Neural cell (in vitro differentiated cells): ENCODE results near the gene CTDP1. TPM values are rescaled to one million over a fixed set of nuclear protein-coding genes. Genes with fewer than 3 reads are reported as not detected.

Experiments used
- H2AFZ ChIP-seq: fragments of 200-600, 300-800 bp; sonication (generic), shearing (Covaris generic); 2 replicates; pipeline ENCODE4 v1.6.0; 2014; ENCODE audit warnings: low read depth, mild to moderate bottlenecking, antibody characterized with exemption, low read length, moderate library complexity
- H3F3A ChIP-seq: fragments of 200-600 bp; shearing (Covaris generic); 2 replicates; pipeline ENCODE4 v1.6.1; 2016; ENCODE audit warnings: mild to moderate bottlenecking, moderate library complexity, mixed read lengths, antibody characterized with exemption, low read length; ENCODE audit not compliant: insufficient read depth, poor library complexity, severe bottlenecking
- H3K27ac ChIP-seq: fragments of 200-600, 300-800 bp; sonication (generic), shearing (Covaris generic); 2 replicates; pipeline ENCODE4 v1.5.1; 2014; ENCODE audit warnings: mild to moderate bottlenecking, low read length, moderate library complexity
- H3K27me3 ChIP-seq: fragments of 300-800, 200-600 bp; sonication (generic), shearing (Covaris generic); 2 replicates; pipeline ENCODE4 v1.6.0; 2014; ENCODE audit warnings: mild to moderate bottlenecking, low read depth, low read length, moderate library complexity; ENCODE audit not compliant: insufficient read depth
- H3K36me3 ChIP-seq: fragments of 300-800, 200-600 bp; sonication (generic), shearing (Covaris generic); 2 replicates; pipeline ENCODE4 v1.5.1; 2014; ENCODE audit warnings: mild to moderate bottlenecking, antibody characterized with exemption, low read length, moderate library complexity; ENCODE audit not compliant: insufficient read depth
- H3K4me2 ChIP-seq: fragments of 300-800, 200-600 bp; sonication (generic), shearing (Covaris generic); 2 replicates; pipeline ENCODE4 v1.6.0; 2014; ENCODE audit warnings: mild to moderate bottlenecking, low read length
- H3K4me3 ChIP-seq: fragments of 300-800, 200-600 bp; sonication (generic), shearing (Covaris generic); 2 replicates; pipeline ENCODE4 v1.5.1; 2014; ENCODE audit warnings: mild to moderate bottlenecking, low read length, moderate library complexity
- H3K79me2 ChIP-seq: fragments of 200-600 bp; shearing (Covaris generic); replicated peaks from 2 replicates; pipeline ENCODE4 v1.6.0; 2014; ENCODE audit warnings: mild to moderate bottlenecking, low read length, moderate library complexity; ENCODE audit not compliant: insufficient read depth
- H3K9ac ChIP-seq: fragments of 300-800, 200-600 bp; sonication (generic), shearing (Covaris generic); 2 replicates; pipeline ENCODE4 v1.6.1; 2016; ENCODE audit warnings: mild to moderate bottlenecking, low read length, mixed read lengths
- H3K9me2 ChIP-seq: fragments of 200-600 bp; shearing (Covaris generic); 2 replicates; pipeline ENCODE4 v1.6.1; 2016; ENCODE audit warnings: mild to moderate bottlenecking, low read length, mixed read lengths; ENCODE audit not compliant: insufficient read depth
- H3K9me3 ChIP-seq: fragments of 200-600, 300-800 bp; sonication (generic), shearing (Covaris generic); 2 replicates; pipeline ENCODE4 v1.6.1; 2016; ENCODE audit warnings: mild to moderate bottlenecking, mixed run types, low read length, moderate library complexity, mixed read lengths
- H4K20me1 ChIP-seq: fragments of 200-600 bp; shearing (Covaris generic); 2 replicates; pipeline ENCODE4 v1.6.1; 2016; ENCODE audit warnings: mild to moderate bottlenecking, mixed run types; ENCODE audit not compliant: insufficient read depth
- CTCF ChIP-seq: fragments of 450-650 bp; IDR thresholded peaks from 2 replicates; pipeline ENCODE4 v1.5.1; 2014; ENCODE audit warnings: antibody characterized with exemption, mild to moderate bottlenecking, moderate library complexity; ENCODE audit not compliant: poor library complexity, severe bottlenecking
- EP300 ChIP-seq: fragments of 450-650 bp; conservative IDR thresholded peaks from 2 replicates; pipeline ENCODE4 v1.6.1; 2014; ENCODE audit warnings: antibody characterized with exemption, mild to moderate bottlenecking, moderate library complexity; ENCODE audit not compliant: poor library complexity, severe bottlenecking
- EZH2 ChIP-seq: fragments of 200-600, 300-800 bp; shearing (Covaris generic), sonication (generic); IDR thresholded peaks from 2 replicates; pipeline ENCODE4 v1.6.1; 2014; ENCODE audit warnings: antibody characterized with exemption, low read length, borderline replicate concordance, mild to moderate bottlenecking; ENCODE audit not compliant: insufficient read depth, poor library complexity, severe bottlenecking
- MXI1 ChIP-seq: fragments of 450-650 bp; conservative IDR thresholded peaks from 2 replicates; pipeline ENCODE4 v1.6.1; 2014; ENCODE audit warnings: antibody characterized with exemption, mild to moderate bottlenecking; ENCODE audit not compliant: poor library complexity, severe bottlenecking
- POLR2AphosphoS5 ChIP-seq: IDR thresholded peaks from 2 replicates; pipeline ENCODE4 v1.6.1; 2012
- RAD21 ChIP-seq: fragments of 450-650 bp; conservative IDR thresholded peaks from 2 replicates; pipeline ENCODE4 v1.6.1; 2014; ENCODE audit warnings: antibody characterized with exemption, mild to moderate bottlenecking, moderate library complexity
- REST ChIP-seq: IDR thresholded peaks from 2 replicates; pipeline ENCODE4 v1.6.1; 2012; ENCODE audit warnings: borderline replicate concordance
- SMC3 ChIP-seq: fragments of 450-650 bp; conservative IDR thresholded peaks from 2 replicates; pipeline ENCODE4 v1.6.1; 2014; ENCODE audit warnings: antibody characterized with exemption, mild to moderate bottlenecking, moderate library complexity; ENCODE audit not compliant: poor library complexity
- TAF1 ChIP-seq: IDR thresholded peaks from 2 replicates; pipeline ENCODE4 v1.6.1; 2012; ENCODE audit warnings: low read depth
- polyA plus RNA-seq: library from polyadenylated mRNA; depleted of rRNA; stranded (reverse); fragments of >200 nt; gene quantifications from 2 replicates; pipeline ENCODE4 v1.2.3, GENCODE V29; 2014

Gene CTDP1
- polyA plus RNA-seq, 1 donor from 2014 or later: 22.3 TPM

GRCh38 chr18:79760881-79761280, 81.3 kb downstream of the CTDP1 start:
- Histone ChIP-seq H3K9me2 (no peaks in the 10 kb centered on the region), H3K36me3 (no peaks in the 10 kb centered on the region), H3K27ac (no peak overlapping the region), H2AFZ (no peak overlapping the region), H4K20me1 (no peaks in the 10 kb centered on the region), H3K4me3 (no peak overlapping the region), H3F3A (no peaks in the 10 kb centered on the region), H3K27me3 (no peaks in the 10 kb centered on the region), H3K4me2 (no peak overlapping the region), H3K79me2 (no peaks in the 10 kb centered on the region), H3K9ac (no peak overlapping the region), H3K9me3 (no peaks in the 10 kb centered on the region)
- TF ChIP-seq SMC3 (no peak), RAD21 (no peak)

GRCh38 chr18:79763407-79763806, 83.8 kb downstream of the CTDP1 start:
- Histone ChIP-seq H4K20me1 (no peaks in the 10 kb centered on the region), H3K27me3 (no peaks in the 10 kb centered on the region), H3K9ac (no peak overlapping the region), H3K4me3 (no peak overlapping the region), H3K79me2 (no peaks in the 10 kb centered on the region), H2AFZ (no peak overlapping the region), H3K4me2 (no peak overlapping the region), H3K27ac (no peak overlapping the region), H3K9me2 (no peaks in the 10 kb centered on the region), H3F3A (no peaks in the 10 kb centered on the region), H3K36me3 (no peaks in the 10 kb centered on the region), H3K9me3 (no peaks in the 10 kb centered on the region)
- TF ChIP-seq CTCF (no peak), MXI1 (no peak), REST (no peak), EP300 (no peak), SMC3 (no peak), TAF1 (no peak), RAD21 (no peak), POLR2AphosphoS5 (no peak), EZH2 (no peak)

GRCh38 chr18:79764131-79764530, 84.5 kb downstream of the CTDP1 start:
- Histone ChIP-seq H3K4me2 (no peak overlapping the region), H3K9me2 (no peaks in the 10 kb centered on the region), H4K20me1 (no peaks in the 10 kb centered on the region), H3K27me3 (no peaks in the 10 kb centered on the region), H3K27ac (no peak overlapping the region), H3K9ac (no peak overlapping the region), H3K9me3 (no peaks in the 10 kb centered on the region), H3K4me3 (no peak overlapping the region), H3F3A (no peaks in the 10 kb centered on the region), H3K36me3 (no peaks in the 10 kb centered on the region), H3K79me2 (no peaks in the 10 kb centered on the region), H2AFZ (no peak overlapping the region)
- TF ChIP-seq RAD21 (no peak), SMC3 (no peak), POLR2AphosphoS5 (no peak), REST (no peak), TAF1 (no peak), CTCF (no peak), EP300 (no peak), MXI1 (no peak), EZH2 (no peak)
